ENCODE measurements around the gene VTI1A.

Gene VTI1A

DNA sequence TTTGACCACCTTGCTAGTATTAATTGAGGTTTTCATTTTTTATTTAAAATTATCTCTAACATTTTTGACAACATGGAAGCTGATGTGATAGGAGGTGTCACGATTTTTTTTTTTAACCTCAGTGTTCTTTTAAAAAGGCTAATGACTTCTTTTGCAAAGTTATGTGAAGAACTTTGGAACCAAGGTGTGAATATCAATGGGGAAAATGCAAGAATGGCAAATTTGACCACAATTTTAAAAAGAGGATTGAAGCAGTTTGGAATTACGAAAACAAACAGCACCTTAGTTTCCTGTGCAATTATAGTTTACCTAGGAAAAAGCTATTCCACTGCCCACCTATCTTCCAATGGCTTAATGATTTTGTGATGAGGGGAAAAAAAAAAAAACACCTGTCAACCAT lies 232.4 kb downstream of the VTI1A start:
- DNase-seq (ENCODE audit: low read depth) = no peak

DNA sequence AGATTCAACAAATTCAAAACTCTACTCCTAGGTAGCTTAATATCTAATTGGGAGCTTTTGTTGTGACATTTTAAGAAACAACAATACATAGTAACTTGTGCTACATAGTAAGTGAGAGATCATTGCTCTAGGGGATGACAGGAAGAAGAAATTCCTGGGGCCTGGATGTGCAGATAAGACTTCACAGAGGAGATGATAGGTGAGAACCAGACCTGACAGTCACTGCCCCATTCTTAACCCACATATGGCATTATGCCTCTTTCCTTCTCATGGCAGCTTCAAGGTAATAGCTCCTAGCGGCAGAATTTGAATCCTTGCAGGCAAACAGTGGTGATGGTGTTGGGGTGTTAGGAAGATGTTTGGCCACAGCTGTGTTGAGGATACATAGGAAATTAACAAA lies 233.6 kb downstream of the VTI1A start:
- DNase-seq (ENCODE audit: low read depth) = no peak

DNA sequence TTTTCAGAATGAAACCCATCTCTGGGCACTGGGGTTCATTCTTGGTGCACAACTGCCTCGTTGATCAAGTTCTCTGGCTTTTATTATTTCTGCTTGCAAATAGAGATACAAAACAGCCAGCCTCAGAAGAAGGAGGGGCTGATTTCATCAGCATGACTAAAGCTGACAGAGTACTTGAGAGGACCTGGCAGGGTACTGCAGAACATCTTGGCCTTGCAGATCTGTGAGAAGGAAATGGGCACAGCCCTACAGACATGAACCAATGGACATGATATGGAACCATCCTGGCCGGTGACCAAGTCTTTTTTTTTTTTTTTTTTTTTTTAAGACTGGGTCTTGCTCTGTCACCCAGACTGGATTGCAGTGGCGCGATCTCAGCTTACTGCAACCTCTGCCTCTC lies 240.6 kb downstream of the VTI1A start:
- DNase-seq (ENCODE audit: low read depth) = no peak

DNA sequence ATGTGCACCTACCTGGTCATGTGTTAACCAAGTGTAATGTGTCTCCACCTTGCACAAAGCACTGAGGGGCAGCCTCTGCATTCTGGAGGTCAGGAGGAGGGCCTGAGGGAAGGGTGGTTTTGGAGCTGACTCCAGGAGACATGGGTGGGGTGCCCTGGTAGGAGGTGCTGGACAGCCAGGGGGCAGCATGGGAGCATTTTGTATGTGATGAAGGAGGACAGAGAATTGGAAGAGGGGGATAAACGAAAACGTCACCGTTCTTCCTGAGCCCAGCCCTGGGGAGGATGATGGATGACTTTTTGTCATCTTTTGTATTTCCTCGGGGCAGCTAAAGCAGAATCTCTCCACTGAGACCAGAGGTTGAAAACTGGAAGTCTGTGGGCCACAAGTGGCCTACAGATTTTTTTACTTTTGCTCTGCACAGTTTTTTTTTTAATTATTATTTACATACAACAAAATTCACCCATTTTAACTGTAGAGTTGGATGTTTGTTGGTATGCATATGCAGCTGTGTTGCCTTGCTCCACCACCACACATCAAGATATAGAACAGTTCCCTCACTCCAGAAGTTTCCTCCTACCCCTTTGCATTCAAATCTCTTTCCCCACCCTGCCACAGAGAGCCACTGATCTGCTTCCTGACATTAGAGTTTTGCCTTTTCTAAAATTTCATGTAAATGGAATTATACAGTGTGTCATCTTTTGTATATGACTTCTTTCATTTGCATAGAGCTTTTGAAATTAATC lies 242.5 kb downstream of the VTI1A start:
- no peak for DNase-seq (ENCODE audit: low read depth)

DNA sequence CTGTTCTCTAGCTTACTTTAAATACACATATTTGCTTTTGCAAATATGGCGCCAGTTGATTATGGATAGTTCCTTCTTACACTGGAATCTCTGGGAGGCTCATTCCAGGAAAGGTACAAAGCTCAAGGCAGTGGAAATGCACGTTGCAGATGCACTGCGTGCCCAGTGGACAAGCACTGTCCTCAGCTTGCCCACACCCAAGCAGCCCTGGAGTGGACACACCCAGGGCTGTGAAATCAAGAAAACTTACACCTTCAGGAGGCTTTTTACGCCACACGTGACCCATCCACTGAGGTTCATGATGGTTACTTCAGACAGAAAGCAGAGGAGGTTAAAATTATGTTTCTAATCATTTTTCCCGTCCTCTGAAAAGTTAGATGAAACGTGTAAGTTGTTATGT lies 248.5 kb downstream of the VTI1A start:
- DNase-seq (ENCODE audit: low read depth) = no peak

DNA sequence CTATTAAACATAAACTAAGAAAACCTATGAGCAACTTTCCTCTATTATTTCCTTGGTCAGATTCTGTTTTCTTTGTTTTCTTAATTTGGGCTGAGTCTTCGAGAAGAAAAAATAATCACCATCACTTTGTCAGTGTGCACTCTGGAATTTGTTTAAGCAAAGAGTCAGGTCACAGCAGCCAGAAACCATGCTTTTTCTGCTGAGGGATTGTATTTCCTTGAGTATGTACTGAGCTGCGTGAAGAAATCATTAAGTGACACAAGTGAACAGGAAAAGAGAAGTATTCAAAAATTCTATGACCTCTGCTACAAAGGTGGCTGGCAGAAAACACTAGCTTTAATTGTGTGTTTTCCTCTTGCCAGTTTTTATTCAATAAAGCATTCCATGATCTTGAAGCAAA lies 249.6 kb downstream of the VTI1A start:
- DNase-seq (ENCODE audit: low read depth) = no peak

DNA sequence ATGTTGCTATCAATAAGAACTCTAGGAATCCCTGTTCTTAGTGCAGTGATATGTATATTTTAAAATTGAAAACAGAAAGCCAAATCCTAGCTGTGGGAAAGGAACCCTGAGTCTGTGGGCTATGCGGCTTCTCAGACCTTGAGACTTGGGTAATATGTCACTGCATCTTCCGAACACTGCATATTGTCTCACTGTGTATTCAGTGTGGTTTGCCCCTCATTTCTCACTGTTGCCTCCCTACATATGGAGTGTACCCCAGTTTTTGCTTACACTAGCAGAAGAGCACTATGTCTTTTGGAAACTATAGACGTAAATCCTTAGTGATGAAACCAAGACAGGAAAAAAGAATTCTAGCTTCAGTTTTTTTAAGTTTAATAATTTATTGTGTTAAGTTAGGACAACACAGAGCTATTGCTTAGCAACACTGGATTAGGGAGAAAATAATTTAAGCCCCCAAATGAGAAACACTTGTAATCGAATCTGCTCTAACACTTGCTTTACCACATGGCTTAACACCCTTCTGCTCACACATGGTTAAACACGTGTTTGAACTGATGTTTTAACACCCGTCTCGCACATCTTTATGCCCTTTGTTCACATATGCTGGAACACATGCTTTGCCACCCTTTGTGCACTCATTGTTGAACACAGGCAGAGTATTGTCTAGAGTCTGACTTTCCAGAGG lies 251.3 kb downstream of the VTI1A start:
- DNase-seq (ENCODE audit: low read depth) = no peak

DNA sequence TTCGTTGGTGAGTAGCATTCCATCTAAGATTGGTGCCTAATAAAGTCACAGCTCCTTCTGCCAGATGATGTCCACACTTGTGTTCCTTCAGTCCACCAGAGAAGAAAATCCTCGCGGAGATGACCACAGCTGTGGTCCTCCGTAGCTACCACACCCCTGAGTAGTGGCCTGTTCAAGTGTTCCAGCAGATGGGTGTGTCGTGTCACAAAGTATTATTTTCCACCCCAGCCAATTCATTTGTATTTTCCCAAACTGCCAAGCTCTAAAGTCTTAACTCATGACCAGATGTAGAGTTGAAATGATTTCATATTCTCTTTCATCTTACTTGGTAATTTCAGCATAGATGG lies 251.8 kb downstream of the VTI1A start:
- no peak for DNase-seq (ENCODE audit: low read depth)

DNA sequence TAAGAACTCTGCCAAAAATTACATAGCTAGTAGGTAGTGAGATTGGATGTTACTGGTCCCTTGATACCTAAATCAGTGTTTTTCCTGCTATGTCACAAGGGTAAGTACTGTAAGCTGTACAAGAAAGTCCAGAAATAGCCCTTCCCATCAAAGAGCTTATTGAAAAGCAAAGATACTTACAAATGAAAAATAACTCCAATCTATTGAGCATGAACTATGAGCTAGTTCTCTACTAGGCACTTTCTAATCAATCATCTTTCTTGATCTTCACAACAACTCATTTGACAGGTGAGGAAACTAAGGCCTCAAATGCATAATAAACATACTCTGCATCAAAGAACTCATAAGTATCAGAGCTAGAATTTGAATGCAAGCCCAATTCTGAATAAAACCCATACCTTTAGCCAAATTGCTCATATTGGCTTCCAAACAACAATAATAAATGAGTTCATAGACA lies 253.2 kb downstream of the VTI1A start:
- no peak for DNase-seq (ENCODE audit: low read depth)

DNA sequence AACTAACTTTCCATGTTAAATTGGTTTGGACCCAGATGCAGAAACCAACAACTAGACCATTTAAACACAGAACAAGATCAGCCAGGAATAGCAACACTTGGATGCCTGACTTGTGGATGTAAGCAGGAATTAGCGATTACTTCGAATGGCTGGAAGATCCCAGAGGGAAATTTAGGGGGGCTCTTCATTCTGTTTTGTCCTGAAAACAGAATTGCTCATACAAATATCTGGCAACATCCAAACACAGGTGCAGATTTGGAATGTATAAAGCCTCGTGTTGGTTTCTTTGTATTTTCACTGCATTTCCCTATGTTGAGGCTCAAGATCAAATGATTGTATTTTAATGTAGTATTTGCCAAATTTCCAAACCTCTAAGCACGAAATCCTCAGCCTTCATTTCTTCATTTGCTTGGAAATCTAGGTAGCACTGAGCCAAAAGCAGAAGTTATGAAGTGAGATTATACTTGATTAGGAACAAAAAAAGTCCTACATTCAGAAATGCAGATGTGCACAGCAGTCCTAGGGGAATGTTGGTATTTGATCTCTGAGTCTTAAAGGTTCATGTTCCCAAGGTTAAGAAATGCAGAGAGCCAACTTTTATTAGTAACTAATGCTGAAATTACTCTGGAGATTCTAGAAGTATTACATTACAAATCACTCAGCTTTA lies 254.3 kb downstream of the VTI1A start:
- DNase-seq (ENCODE audit: low read depth) = no peak

DNA sequence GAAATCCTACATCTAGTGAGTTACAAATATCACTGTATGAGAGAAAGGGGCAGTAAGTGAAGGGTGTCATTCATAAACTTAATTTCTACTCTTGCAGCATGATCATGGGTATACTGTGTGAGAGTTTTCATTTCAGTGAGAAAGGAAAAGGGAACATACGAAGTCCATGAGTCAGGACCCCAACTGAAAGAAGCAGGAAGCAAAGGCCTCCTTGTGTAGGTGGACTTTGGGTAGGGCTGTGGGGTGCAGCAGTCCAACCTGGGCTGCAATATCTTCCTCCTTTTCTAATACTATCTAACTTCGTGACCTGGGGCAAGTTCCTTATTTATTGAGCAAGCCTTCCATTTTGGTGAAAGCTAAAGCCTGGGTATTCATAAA lies 254.9 kb downstream of the VTI1A start:
- DNase-seq (ENCODE audit: low read depth) = no peak

DNA sequence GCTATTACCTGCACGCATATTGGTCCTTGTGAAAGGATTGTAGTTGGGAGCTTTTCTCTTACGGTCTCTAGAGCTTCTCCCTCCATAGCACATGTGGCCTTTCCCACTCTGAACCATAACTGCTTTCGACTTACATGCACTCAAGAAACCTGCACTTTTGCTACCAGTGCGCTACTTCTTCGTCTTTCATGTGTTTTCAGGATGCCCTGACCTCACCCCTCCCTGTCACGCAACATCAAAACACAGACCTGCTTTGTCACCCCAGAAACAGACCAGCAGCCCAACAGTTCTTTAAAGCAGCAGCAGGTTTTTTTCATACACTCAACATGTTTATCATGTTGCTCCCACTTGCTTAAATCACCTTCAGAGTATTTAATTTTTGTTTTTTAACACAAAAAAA lies 259.6 kb downstream of the VTI1A start:
- no peak for DNase-seq (ENCODE audit: low read depth)

DNA sequence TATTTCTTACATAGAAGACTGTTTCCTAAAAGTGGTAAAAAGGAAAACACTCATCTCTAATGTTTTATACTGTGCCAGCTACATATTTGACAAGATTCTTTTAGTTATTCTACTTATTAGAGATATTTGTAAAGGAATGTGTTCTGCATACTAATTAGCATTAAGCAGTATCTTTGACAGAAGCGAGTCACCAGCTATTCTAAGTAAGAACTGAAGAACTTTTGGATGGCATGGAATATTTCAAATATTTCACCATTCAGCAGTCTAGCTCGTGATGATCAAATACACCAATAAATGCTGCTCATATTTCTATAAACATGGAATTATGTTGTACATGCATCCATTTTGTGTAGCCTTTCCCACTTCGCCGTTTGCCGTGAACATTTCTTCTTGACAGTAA lies 261.4 kb downstream of the VTI1A start:
- DNase-seq (ENCODE audit: low read depth) = no peak

DNA sequence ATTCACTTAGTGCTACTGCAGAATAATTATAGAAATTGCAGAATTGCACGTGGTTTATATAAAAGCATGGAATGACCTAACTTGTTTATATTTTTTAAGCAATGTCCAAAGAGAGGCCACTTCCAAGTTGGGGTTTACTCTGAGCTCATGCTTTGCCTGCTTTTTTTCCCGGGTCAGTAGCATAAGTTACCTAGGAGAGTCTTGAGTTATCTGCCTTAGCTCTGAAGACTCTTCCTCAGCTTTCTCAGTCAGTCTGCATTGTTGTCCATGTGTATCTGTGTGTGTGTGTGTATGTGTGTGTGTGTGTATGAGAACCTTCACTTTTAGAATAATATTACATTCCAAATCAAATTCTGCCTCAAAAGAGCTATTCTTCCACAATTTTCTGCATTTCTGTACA lies 263.5 kb downstream of the VTI1A start:
- no peak for DNase-seq (ENCODE audit: low read depth)

DNA sequence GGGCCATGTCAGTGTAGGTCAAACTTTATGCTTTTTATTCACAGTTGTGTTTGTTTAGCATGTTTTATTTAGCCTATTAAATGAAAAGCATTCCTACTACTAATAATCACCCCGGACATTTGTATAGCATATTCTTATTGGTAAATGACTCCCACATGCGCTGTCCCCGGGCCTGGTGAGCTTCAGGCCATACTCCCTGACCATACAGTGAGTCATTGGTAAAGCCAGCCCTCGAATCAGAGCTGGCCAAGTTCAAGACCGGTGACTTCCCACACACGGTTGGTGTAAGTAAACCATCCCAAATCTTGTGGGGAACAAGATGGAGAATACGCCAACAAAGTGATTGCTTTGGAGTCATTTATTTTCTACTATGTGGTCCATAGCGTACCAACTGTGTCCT lies 264.4 kb downstream of the VTI1A start:
- DNase-seq (ENCODE audit: low read depth) = no peak

DNA sequence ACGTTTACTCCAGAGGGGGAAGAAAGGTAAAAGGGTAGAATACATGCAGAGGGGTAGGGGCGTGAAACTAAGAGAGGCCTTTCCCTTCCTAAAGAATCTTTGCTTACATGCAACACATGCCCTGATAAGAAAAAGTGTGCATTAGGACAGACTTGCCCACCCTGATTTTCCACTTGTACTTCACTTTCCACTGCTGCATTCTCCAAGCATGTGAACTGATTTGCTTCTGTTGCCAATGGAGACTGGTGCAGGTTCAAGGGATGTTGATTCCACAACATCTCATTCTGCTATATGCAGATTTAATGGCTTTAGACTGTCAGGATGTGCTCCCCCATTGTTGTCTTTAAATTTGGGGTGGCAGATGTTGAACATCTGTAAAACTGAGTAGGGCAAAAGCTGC lies 265.5 kb downstream of the VTI1A start:
- no peak for DNase-seq (ENCODE audit: low read depth)

DNA sequence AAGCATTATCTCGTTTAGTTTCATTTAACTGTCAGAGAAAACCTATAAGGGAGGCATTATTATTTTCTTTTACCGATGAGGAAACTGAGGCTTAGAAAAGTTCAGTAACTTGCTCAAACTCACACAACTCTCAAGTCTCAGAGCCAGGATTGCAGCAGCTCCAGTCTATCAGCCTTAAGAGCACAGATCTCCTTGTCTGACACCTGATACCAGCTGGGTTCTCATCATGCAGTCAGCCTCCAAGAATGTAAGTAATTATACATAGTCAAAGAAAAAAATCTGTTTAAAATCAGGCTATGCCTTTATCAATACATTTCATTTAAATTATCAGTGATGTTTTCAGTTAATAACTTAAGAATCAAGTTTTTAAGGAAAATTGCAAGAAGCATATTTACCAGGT lies 266.4 kb downstream of the VTI1A start:
- DNase-seq (ENCODE audit: low read depth) = no peak

DNA sequence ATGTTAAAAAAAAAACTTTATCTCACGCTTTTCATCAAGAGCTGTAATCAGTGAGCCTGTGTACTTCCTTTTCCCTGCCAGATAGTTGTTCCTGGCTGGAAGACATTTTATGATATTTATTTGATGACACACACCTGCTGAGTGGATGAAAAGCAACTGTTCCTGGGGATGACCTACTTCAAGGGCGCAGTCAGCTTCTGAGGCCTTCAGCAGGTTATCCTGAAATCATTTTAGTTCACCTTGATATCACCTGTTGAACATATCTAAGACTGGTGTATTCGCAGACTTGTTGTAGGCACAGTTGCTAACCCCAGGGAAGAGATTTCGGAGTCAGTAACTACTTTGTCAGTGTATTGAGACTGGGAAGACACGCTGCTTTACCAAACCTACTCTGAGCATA lies 268.6 kb downstream of the VTI1A start:
- DNase-seq (ENCODE audit: low read depth) = no peak

DNA sequence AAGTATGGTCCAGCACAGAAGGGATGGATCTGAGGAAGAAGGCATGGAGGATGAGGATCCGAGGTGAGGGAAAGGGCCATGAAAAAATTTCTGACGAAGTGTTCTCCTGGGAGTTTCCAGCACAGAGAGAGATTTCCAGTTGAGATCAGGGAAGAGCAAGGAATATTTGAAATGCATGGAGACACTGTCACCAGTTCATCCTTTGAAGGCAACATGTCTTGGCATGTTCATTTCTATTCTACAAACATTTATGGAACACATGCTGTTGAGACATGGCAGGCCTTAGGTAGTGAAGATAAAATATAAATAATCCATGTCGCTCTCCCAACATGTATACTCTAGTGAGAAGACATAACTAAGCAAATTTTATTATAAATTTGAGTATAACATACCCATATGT lies 269.1 kb downstream of the VTI1A start:
- no peak for DNase-seq (ENCODE audit: low read depth)

DNA sequence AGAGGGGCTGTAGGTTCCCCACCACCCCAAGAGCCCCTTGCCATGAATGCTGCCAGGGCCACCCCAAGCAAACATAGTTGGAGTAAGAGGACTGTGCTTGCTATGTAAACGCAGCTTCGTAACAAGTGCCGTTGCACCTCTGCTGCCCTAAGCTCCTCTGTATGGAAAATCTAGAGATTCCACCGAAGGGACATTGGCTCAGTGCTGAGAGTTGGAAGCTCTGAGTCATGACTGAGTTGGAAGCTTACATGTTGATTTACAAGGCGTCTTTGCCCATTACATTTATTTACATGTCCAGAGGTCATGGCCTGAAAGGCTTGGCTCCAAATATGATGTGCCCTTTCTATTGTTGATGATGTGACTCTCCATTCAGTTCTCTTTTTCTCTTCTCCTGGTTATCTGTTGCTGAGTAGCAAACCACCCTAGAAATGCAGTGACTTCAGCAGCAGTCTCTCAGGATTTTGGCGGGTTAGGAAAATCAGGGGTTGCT lies 270.0 kb downstream of the VTI1A start:
- DNase-seq (ENCODE audit: low read depth) = no peak

DNA sequence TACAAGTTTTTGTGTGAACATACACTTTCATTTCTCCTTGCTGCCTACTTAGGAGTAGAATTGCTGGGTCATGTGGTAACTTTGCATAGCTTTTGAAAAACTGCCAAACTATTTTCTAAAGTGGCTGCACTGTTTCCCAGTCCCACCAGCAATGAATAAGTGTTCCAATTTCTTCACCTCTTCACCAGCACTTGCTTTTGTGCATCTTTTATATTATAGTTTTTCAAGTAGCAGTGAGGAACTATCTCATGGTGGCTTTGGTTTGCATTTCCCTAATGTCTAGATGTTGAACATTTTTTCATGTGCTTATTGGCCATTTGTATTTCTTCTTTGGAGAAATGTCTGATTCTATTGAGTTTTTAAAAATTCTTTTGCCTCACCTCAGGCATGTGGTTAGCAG lies 273.2 kb downstream of the VTI1A start:
- no peak for DNase-seq (ENCODE audit: low read depth)

DNA sequence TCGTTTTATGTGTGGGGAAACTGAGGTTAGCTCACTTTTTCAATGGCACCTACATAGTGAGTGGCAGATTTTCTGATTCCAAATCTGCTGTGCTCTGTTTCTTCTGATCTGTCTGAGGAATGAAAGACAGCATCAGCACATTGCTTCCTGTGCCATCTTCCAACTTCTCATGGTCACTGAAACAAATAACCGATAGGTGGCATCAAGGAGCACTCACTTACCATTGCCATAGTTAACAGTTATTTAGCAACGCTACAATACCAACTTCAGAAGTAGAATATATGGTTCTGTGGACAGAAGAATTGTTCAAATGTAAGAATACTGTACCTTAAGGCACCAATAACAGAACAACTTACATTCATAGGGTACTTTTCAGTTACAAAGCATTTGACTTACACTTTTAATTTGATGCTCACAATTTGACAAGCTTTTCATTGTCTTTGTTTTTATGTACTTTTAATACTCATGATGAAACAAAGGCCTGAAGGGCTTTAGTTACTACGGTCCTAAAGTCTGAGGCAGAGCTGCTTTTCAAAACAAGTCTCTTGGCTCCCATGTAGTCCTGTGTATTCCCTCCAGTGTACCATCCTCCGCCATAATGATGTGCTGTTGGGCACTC lies 274.2 kb downstream of the VTI1A start:
- DNase-seq (ENCODE audit: low read depth) = no peak

DNA sequence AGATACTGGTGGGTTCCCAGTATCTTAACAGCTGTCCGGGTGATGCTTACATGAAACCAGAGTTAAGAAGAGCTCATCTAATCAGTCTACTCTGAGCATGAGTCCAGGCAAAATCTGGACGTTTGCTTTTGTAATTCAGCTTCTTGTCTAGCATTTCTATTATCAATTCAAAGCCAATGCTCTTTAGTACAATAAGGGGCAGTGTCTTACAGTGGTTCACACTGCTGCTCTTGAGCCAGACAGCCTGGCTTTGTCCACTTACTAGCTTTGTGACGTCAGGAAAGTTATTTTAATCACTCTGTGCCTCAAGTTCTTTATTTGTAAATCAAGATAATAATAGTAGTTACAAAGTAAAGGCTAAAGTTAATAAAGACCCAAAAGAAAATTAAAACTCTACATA lies 275.7 kb downstream of the VTI1A start:
- DNase-seq (ENCODE audit: low read depth) = no peak
